ENCODE results near the gene TBX21. TPM values are rescaled to one million over a fixed set of nuclear protein-coding genes. Genes with fewer than 3 reads are reported as not detected.
A peak's percentile ranks its signal among the peaks of the same experiment; 100 is the strongest.

Gene TBX21
- total RNA-seq, 3 donors from 2014 or later: 0.72 to 1.2 (median 1.2) TPM

- intact Hi-C loops (cut with DNase I, micrococcal nuclease): no loop called here
- no peak for TF ChIP-seq CTCF (IDR thresholded peaks at IDR 0.05)
- peak in 2 of 3 donors; percentile 21 to 49 for DNase-seq
- Histone ChIP-seq H3K9me3 (no peaks in the 10 kb centered on the region), H3K36me3 (ENCODE audit: low read depth) (no peaks in the 10 kb centered on the region), H3K4me3 (no peak overlapping the region), H3K4me1 (ENCODE audit: low read depth) (peaks cover 16% of the 10 kb centered on the region)
- no peak for ATAC-seq
Measured at GRCh38 chr17:47696717-47697642, 36.1 kb upstream of the TBX21 start.

GRCh38 chr17:47697906-47698711, 34.9 kb upstream of the TBX21 start:
- ATAC-seq (no peak), DNase-seq (peak in 1 of 3 donors; percentile 43)
- Histone ChIP-seq H3K9me3 (no peaks in the 10 kb centered on the region), H3K4me1 (ENCODE audit: low read depth) (peaks cover 10% of the 10 kb centered on the region), H3K36me3 (ENCODE audit: low read depth) (no peaks in the 10 kb centered on the region), H3K4me3 (no peak overlapping the region)
- TF ChIP-seq CTCF (IDR thresholded peaks at IDR 0.05): no peak
- intact Hi-C loops (cut with DNase I, micrococcal nuclease): no loop called here

GRCh38 chr17:47698749-47699535, 34.1 kb upstream of the TBX21 start:
- DNase-seq: peak; percentile 65 to 78 (median 72)
- Histone ChIP-seq H3K4me3 (no peak overlapping the region), H3K36me3 (ENCODE audit: low read depth) (no peaks in the 10 kb centered on the region), H3K9me3 (no peaks in the 10 kb centered on the region), H3K4me1 (ENCODE audit: low read depth) (peaks cover 6% of the 10 kb centered on the region)
- intact Hi-C loops (cut with DNase I, micrococcal nuclease): no loop called here
- TF ChIP-seq CTCF (IDR thresholded peaks at IDR 0.05): peak; percentile 97
- peak; percentile 62 for ATAC-seq

GRCh38 chr17:47699536-47699840, 33.5 kb upstream of the TBX21 start:
- Histone ChIP-seq H3K4me1 (ENCODE audit: low read depth) (peaks cover 6% of the 10 kb centered on the region), H3K9me3 (no peaks in the 10 kb centered on the region), H3K4me3 (no peak overlapping the region), H3K36me3 (ENCODE audit: low read depth) (no peaks in the 10 kb centered on the region)
- DNase-seq (no peak), ATAC-seq (no peak)
- no peak for TF ChIP-seq CTCF (IDR thresholded peaks at IDR 0.05)
- intact Hi-C loops (cut with DNase I, micrococcal nuclease): no loop called here

Measured in mucosa of descending colon (tissue), 3 donors.